ENCODE data around the gene ARHGEF7.

ARHGEF7 gene

GRCh38 chr13:111303559-111303958, 188.4 kb downstream of the ARHGEF7 start:
- Histone ChIP-seq H3K9me3 (ENCODE audit: control insufficient read depth, low read length) (no peaks in the 10 kb centered on the region), H3K4me3 (ENCODE audit: low read length) (no peak overlapping the region), H3K36me3 (ENCODE audit: control insufficient read depth, insufficient read depth, low read length) (peaks cover 25% of the 10 kb centered on the region), H3K27me3 (ENCODE audit: control insufficient read depth, insufficient read depth, low read length) (no peaks in the 10 kb centered on the region), H3K9ac (ENCODE audit: low read length) (no peak overlapping the region), H3K4me1 (ENCODE audit: control insufficient read depth, insufficient read depth, low read length) (no peaks in the 10 kb centered on the region)

DNA sequence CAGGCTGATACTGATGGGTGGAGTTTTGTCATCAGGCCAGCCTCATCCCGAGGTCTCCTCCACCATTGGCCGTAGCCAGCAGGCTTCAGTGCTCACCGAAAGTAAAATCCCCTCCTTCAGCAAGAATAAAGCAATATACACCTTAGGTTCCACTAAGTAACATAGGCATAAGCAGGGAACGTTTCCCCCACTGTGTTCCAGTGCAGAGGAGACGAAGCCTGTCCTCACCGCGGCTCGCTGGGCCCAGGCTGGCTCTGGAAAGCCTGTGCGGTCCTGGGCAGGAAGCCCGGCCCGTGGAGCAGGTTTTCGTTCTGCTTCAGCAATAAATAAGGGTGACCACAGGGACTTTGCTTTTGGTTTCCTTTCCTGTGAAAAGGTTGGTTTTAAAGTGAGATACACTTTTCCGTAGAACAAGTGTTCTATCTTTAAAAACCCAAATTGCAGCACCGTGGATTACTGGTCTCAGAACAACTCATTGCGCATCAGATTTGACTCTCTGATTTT, 189.0 kb downstream of the ARHGEF7 start:
- H3K9ac ChIP-seq (ENCODE audit: low read length), result no peak overlapping the region
- no peaks in the 10 kb centered on the region for H3K4me1 ChIP-seq (ENCODE audit: control insufficient read depth, insufficient read depth, low read length)
- H3K27me3 ChIP-seq (ENCODE audit: control insufficient read depth, insufficient read depth, low read length), result no peaks in the 10 kb centered on the region
- peaks cover 25% of the 10 kb centered on the region for H3K36me3 ChIP-seq (ENCODE audit: control insufficient read depth, insufficient read depth, low read length)
- H3K4me3 ChIP-seq (ENCODE audit: low read length), result no peak overlapping the region
- H3K9me3 ChIP-seq (ENCODE audit: control insufficient read depth, low read length), result no peaks in the 10 kb centered on the region

- no peak overlapping the region for H3K4me3 ChIP-seq (ENCODE audit: low read length)
- no peak overlapping the region for H3K9ac ChIP-seq (ENCODE audit: low read length)
- no peaks in the 10 kb centered on the region for H3K9me3 ChIP-seq (ENCODE audit: control insufficient read depth, low read length)
- H3K36me3 ChIP-seq (ENCODE audit: control insufficient read depth, insufficient read depth, low read length), result peaks cover 25% of the 10 kb centered on the region
- H3K27me3 ChIP-seq (ENCODE audit: control insufficient read depth, insufficient read depth, low read length), result no peaks in the 10 kb centered on the region
- no peaks in the 10 kb centered on the region for H3K4me1 ChIP-seq (ENCODE audit: control insufficient read depth, insufficient read depth, low read length)
Measured at GRCh38 chr13:111304603-111305289, 189.6 kb downstream of the ARHGEF7 start.

GRCh38 chr13:111312944-111313590, 198.0 kb downstream of the ARHGEF7 start:
- Histone ChIP-seq H3K9me3 (ENCODE audit: control insufficient read depth, low read length) (no peaks in the 10 kb centered on the region), H3K4me1 (ENCODE audit: control insufficient read depth, insufficient read depth, low read length) (no peaks in the 10 kb centered on the region), H3K4me3 (ENCODE audit: low read length) (no peak overlapping the region), H3K27me3 (ENCODE audit: control insufficient read depth, insufficient read depth, low read length) (no peaks in the 10 kb centered on the region), H3K9ac (ENCODE audit: low read length) (no peak overlapping the region), H3K36me3 (ENCODE audit: control insufficient read depth, insufficient read depth, low read length) (no peaks in the 10 kb centered on the region)

GRCh38 chr13:111313911-111314425, 198.9 kb downstream of the ARHGEF7 start:
- Histone ChIP-seq H3K9me3 (ENCODE audit: control insufficient read depth, low read length) (no peaks in the 10 kb centered on the region), H3K27me3 (ENCODE audit: control insufficient read depth, insufficient read depth, low read length) (no peaks in the 10 kb centered on the region), H3K36me3 (ENCODE audit: control insufficient read depth, insufficient read depth, low read length) (no peaks in the 10 kb centered on the region), H3K4me3 (ENCODE audit: low read length) (no peak overlapping the region), H3K4me1 (ENCODE audit: control insufficient read depth, insufficient read depth, low read length) (no peaks in the 10 kb centered on the region), H3K9ac (ENCODE audit: low read length) (no peak overlapping the region)

GRCh38 chr13:111314852-111315251, 199.7 kb downstream of the ARHGEF7 start:
- Histone ChIP-seq H3K4me3 (ENCODE audit: low read length) (no peak overlapping the region), H3K36me3 (ENCODE audit: control insufficient read depth, insufficient read depth, low read length) (no peaks in the 10 kb centered on the region), H3K4me1 (ENCODE audit: control insufficient read depth, insufficient read depth, low read length) (no peaks in the 10 kb centered on the region), H3K27me3 (ENCODE audit: control insufficient read depth, insufficient read depth, low read length) (no peaks in the 10 kb centered on the region), H3K9ac (ENCODE audit: low read length) (no peak overlapping the region), H3K9me3 (ENCODE audit: control insufficient read depth, low read length) (no peaks in the 10 kb centered on the region)

- Histone ChIP-seq H3K9ac (ENCODE audit: low read length) (no peak overlapping the region), H3K36me3 (ENCODE audit: control insufficient read depth, insufficient read depth, low read length) (no peaks in the 10 kb centered on the region), H3K4me3 (ENCODE audit: low read length) (no peak overlapping the region), H3K4me1 (ENCODE audit: control insufficient read depth, insufficient read depth, low read length) (no peaks in the 10 kb centered on the region), H3K27me3 (ENCODE audit: control insufficient read depth, insufficient read depth, low read length) (no peaks in the 10 kb centered on the region), H3K9me3 (ENCODE audit: control insufficient read depth, low read length) (no peaks in the 10 kb centered on the region)
Measured at GRCh38 chr13:111315347-111315995, 200.4 kb downstream of the ARHGEF7 start.

GRCh38 chr13:111316161-111316730, 201.1 kb downstream of the ARHGEF7 start:
- H3K4me3 ChIP-seq (ENCODE audit: low read length), result no peak overlapping the region
- no peaks in the 10 kb centered on the region for H3K9me3 ChIP-seq (ENCODE audit: control insufficient read depth, low read length)
- H3K4me1 ChIP-seq (ENCODE audit: control insufficient read depth, insufficient read depth, low read length), result no peaks in the 10 kb centered on the region
- H3K36me3 ChIP-seq (ENCODE audit: control insufficient read depth, insufficient read depth, low read length), result no peaks in the 10 kb centered on the region
- no peak overlapping the region for H3K9ac ChIP-seq (ENCODE audit: low read length)
- no peaks in the 10 kb centered on the region for H3K27me3 ChIP-seq (ENCODE audit: control insufficient read depth, insufficient read depth, low read length)

GRCh38 chr13:111317042-111317550, 202.0 kb downstream of the ARHGEF7 start:
- Histone ChIP-seq H3K27me3 (ENCODE audit: control insufficient read depth, insufficient read depth, low read length) (no peaks in the 10 kb centered on the region), H3K9me3 (ENCODE audit: control insufficient read depth, low read length) (no peaks in the 10 kb centered on the region), H3K4me3 (ENCODE audit: low read length) (no peak overlapping the region), H3K9ac (ENCODE audit: low read length) (no peak overlapping the region), H3K36me3 (ENCODE audit: control insufficient read depth, insufficient read depth, low read length) (no peaks in the 10 kb centered on the region), H3K4me1 (ENCODE audit: control insufficient read depth, insufficient read depth, low read length) (no peaks in the 10 kb centered on the region)

GRCh38 chr13:111317571-111318345, 202.6 kb downstream of the ARHGEF7 start:
- Histone ChIP-seq H3K27me3 (ENCODE audit: control insufficient read depth, insufficient read depth, low read length) (no peaks in the 10 kb centered on the region), H3K36me3 (ENCODE audit: control insufficient read depth, insufficient read depth, low read length) (no peaks in the 10 kb centered on the region)

DNA sequence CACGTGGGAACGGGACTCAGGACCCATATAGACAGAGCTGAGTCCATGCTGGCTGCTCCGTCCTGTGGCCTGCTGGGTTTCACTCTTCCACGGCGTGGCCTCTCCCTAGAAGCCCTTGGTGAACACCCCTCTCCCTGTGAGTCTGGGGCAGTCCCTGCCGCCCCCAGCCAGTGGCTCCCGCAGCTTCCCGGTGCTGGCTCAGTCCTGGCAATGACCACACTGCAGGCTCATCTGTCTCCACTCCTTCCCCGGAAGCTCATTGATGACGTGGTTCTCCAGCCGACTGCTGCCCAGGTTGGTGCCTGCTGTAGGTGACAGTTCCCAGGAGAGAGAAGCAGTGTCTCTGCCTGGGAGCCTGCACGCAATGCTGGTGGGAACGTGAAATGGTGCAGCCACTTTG, 203.3 kb downstream of the ARHGEF7 start:
- Histone ChIP-seq H3K9ac (ENCODE audit: low read length) (no peak overlapping the region), H3K27me3 (ENCODE audit: control insufficient read depth, insufficient read depth, low read length) (no peaks in the 10 kb centered on the region), H3K9me3 (ENCODE audit: control insufficient read depth, low read length) (no peaks in the 10 kb centered on the region), H3K36me3 (ENCODE audit: control insufficient read depth, insufficient read depth, low read length) (no peaks in the 10 kb centered on the region), H3K4me3 (ENCODE audit: low read length) (no peak overlapping the region), H3K4me1 (ENCODE audit: control insufficient read depth, insufficient read depth, low read length) (no peaks in the 10 kb centered on the region)

More at GRCh38 chr13:111317571-111318345, 202.6 kb downstream of the ARHGEF7 start:
- H3K9me3 ChIP-seq (ENCODE audit: control insufficient read depth, low read length), result no peaks in the 10 kb centered on the region
- H3K4me1 ChIP-seq (ENCODE audit: control insufficient read depth, insufficient read depth, low read length), result no peaks in the 10 kb centered on the region
- H3K9ac ChIP-seq (ENCODE audit: low read length), result no peak overlapping the region
- H3K4me3 ChIP-seq (ENCODE audit: low read length), result no peak overlapping the region

Measured in mucosa of stomach (tissue), 1 donor.